Activated naive CD4-positive, alpha-beta T cell (primary cell): ENCODE results near the gene IGF2R.
"Not testable (repeated sequence)": the region's sequence is repeated elsewhere in the genome, so short reads cannot be mapped to it uniquely, and the experiment has no call there.

Source experiments
- DNase-seq, 4 experiments: peaks; one replicate each; lab custom pipeline; 2025; lab: John Stamatoyannopoulos, UW

The IGF2R gene

GRCh38 chr6:160138839-160139419 lies 170.0 kb downstream of the IGF2R start:
- no peak for DNase-seq

- no peak for DNase-seq
These were observed 170.6 kb downstream of the IGF2R start for GRCh38 chr6:160139420-160139851.

GRCh38 chr6:160140493-160140892 lies 171.6 kb downstream of the IGF2R start:
- DNase-seq, result not testable (repeated sequence)

GRCh38 chr6:160141001-160141726 lies 172.3 kb downstream of the IGF2R start:
- DNase-seq, result no peak

DNA sequence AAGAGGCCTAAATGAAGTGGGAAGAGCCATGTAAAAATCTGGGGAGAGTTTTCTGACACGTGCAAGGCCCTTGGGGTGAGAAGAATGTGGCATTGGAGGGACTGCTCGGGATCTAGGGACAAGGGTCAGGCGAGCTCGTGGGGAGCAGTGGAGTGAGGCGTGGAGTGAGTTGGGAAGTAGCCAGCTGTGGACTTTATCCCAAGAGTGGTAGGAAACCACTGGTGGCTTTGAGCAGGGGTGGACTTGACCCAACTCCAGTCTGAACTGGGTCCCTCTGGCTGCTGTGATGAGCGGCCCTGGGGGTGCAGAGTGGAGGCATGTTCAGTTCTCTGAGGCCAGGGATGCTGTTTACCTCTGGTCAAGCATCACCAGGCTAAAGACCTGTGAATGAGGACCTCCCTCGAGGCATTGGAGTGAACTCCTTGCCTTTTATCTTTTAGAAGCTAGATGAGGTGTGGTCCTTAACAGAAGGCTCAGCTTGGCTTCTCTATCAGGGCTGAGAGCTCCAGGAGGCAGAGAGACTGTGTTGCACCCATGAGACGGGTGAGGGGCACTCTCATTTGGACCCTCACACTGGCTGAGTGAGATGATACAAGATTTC lies 173.3 kb downstream of the IGF2R start:
- DNase-seq, result no peak

GRCh38 chr6:160146454-160147145 lies 177.7 kb downstream of the IGF2R start:
- no peak for DNase-seq

GRCh38 chr6:160147146-160147536 lies 178.3 kb downstream of the IGF2R start:
- no peak for DNase-seq

DNA sequence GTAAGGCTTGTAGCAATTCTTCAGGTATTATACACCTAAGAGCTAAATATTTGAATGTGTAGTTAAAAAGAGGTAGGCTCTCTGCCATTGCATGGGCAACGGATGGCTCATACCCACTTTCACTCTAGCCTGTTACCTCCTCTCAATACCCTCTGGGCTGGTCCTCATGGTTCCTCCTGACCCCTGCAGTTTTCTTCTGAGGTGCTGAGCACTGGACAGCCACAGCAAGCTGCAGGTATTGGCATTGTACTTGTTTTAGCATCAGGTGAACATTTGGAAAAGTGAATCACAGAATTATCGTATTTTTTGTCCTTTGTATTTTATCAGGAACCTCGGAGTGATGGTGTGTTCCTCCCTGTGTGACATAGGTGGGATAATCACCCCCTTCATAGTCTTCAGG lies 185.6 kb downstream of the IGF2R start:
- DNase-seq, result no peak

- DNase-seq, result no peak
These were observed 188.0 kb downstream of the IGF2R start for GRCh38 chr6:160156842-160157241.

- DNase-seq, result no peak
These were observed 191.6 kb downstream of the IGF2R start for GRCh38 chr6:160160450-160160849.
